RWPE2 (cell line): ENCODE data around the gene MAP4K4.

Experiments
- ATAC-seq: fragments of 200-7000 bp; cut with Tn5 transposase; 3 replicates; pipeline ENCODE4 v1.9.1; 2021; ENCODE audit warnings: low read depth
- DNase-seq: peaks from one replicate; pipeline ENCODE4 v3.0.0-alpha.2; 2020; ENCODE audit warnings: low spot score
- H3K27ac ChIP-seq: fragments of 450-650 bp; 2 replicates; pipeline ENCODE4 v1.5.1; 2017; ENCODE audit warnings: mild to moderate bottlenecking; ENCODE audit not compliant: poor library complexity, severe bottlenecking
- H3K27me3 ChIP-seq: fragments of 250-450 bp; sonication (Bioruptor Pico); 2 replicates; pipeline ENCODE4 v1.5.1; 2021; ENCODE audit warnings: mild to moderate bottlenecking, moderate library complexity; ENCODE audit not compliant: insufficient read depth, poor library complexity, severe bottlenecking
- H3K36me3 ChIP-seq: fragments of 250-450 bp; sonication (Bioruptor Pico); 2 replicates; pipeline ENCODE4 v1.5.1; 2020; ENCODE audit warnings: low read depth, mild to moderate bottlenecking, moderate library complexity
- H3K4me1 ChIP-seq: fragments of 250-450 bp; sonication (Bioruptor Pico); 2 replicates; pipeline ENCODE4 v1.5.1; 2021; ENCODE audit warnings: mild to moderate bottlenecking, moderate library complexity; ENCODE audit not compliant: insufficient read depth, poor library complexity, severe bottlenecking
- H3K4me3 ChIP-seq: fragments of 250-450 bp; sonication (Bioruptor Pico); 2 replicates; pipeline ENCODE4 v1.5.1; 2021; ENCODE audit warnings: mild to moderate bottlenecking, moderate library complexity; ENCODE audit not compliant: severe bottlenecking
- H3K9me3 ChIP-seq: fragments of 250-450 bp; sonication (Bioruptor Pico); 2 replicates; pipeline ENCODE4 v1.5.1; 2021; ENCODE audit warnings: mild to moderate bottlenecking, moderate library complexity; ENCODE audit not compliant: severe bottlenecking
- CTCF ChIP-seq: fragments of 450-650 bp; IDR thresholded peaks from one replicate; pipeline ENCODE4 v1.5.1; 2017; ENCODE audit warnings: mild to moderate bottlenecking, moderate library complexity; ENCODE audit not compliant: poor library complexity, severe bottlenecking

Gene MAP4K4

GRCh38 chr2:101734505-101735165 is 37.1 kb downstream of the MAP4K4 start:
- H3K9me3 ChIP-seq, result no peaks in the 10 kb centered on the region
- no peak for TF ChIP-seq CTCF
- ATAC-seq (no peak), DNase-seq (no peak)
- no peaks in the 10 kb centered on the region for H3K27me3 ChIP-seq
- no peak overlapping the region for H3K4me3 ChIP-seq
- H3K27ac ChIP-seq, result peak overlapping the region; percentile 94
- H3K36me3 ChIP-seq, result no peaks in the 10 kb centered on the region
- H3K4me1 ChIP-seq, result peaks cover 66% of the 10 kb centered on the region

GRCh38 chr2:101735166-101735533 is 37.6 kb downstream of the MAP4K4 start:
- Histone ChIP-seq H3K4me3 (no peak overlapping the region), H3K9me3 (no peaks in the 10 kb centered on the region), H3K27me3 (no peaks in the 10 kb centered on the region), H3K36me3 (no peaks in the 10 kb centered on the region), H3K27ac (peak overlapping the region; percentile 94), H3K4me1 (peaks cover 68% of the 10 kb centered on the region)
- ATAC-seq (no peak), DNase-seq (no peak)
- no peak for TF ChIP-seq CTCF

GRCh38 chr2:101736233-101736632 is 38.7 kb downstream of the MAP4K4 start:
- peak; percentile 6 for ATAC-seq

GRCh38 chr2:101736861-101737291 is 39.4 kb downstream of the MAP4K4 start:
- no peaks in the 10 kb centered on the region for H3K36me3 ChIP-seq
- ATAC-seq (peak; percentile 72), DNase-seq (no peak)
- H3K9me3 ChIP-seq, result no peaks in the 10 kb centered on the region
- peaks cover 76% of the 10 kb centered on the region for H3K4me1 ChIP-seq
- H3K4me3 ChIP-seq, result no peak overlapping the region
- peak overlapping the region; percentile 94 for H3K27ac ChIP-seq
- no peak for TF ChIP-seq CTCF
- H3K27me3 ChIP-seq, result no peaks in the 10 kb centered on the region

More at GRCh38 chr2:101736233-101736632, 38.7 kb downstream of the MAP4K4 start:
- Histone ChIP-seq H3K27ac (peak overlapping the region; percentile 94), H3K4me1 (peaks cover 74% of the 10 kb centered on the region), H3K36me3 (no peaks in the 10 kb centered on the region), H3K27me3 (no peaks in the 10 kb centered on the region), H3K4me3 (no peak overlapping the region), H3K9me3 (no peaks in the 10 kb centered on the region)
- no peak for TF ChIP-seq CTCF
- DNase-seq, result no peak

GRCh38 chr2:101737478-101738255 is 40.2 kb downstream of the MAP4K4 start:
- no peak for TF ChIP-seq CTCF
- H3K9me3 ChIP-seq, result no peaks in the 10 kb centered on the region
- peak overlapping the region; percentile 94 for H3K27ac ChIP-seq
- ATAC-seq (peak; percentile 53), DNase-seq (no peak)
- H3K4me3 ChIP-seq, result no peak overlapping the region
- no peaks in the 10 kb centered on the region for H3K36me3 ChIP-seq
- no peaks in the 10 kb centered on the region for H3K27me3 ChIP-seq
- H3K4me1 ChIP-seq, result peaks cover 79% of the 10 kb centered on the region
